ENCODE results near the gene SERPINB10.

SERPINB10 gene

GRCh38 chr18:63881851-63882250, 25.9 kb upstream of the SERPINB10 start:
- H3K4me3 ChIP-seq (ENCODE audit: low read depth, low read length), result no peak overlapping the region
- DNase-seq (ENCODE audit: low read depth), result no peak
- TF ChIP-seq CTCF (IDR thresholded peaks at IDR 0.05; ENCODE audit: control insufficient read depth, extremely low read depth, insufficient read depth), result no peak

DNA sequence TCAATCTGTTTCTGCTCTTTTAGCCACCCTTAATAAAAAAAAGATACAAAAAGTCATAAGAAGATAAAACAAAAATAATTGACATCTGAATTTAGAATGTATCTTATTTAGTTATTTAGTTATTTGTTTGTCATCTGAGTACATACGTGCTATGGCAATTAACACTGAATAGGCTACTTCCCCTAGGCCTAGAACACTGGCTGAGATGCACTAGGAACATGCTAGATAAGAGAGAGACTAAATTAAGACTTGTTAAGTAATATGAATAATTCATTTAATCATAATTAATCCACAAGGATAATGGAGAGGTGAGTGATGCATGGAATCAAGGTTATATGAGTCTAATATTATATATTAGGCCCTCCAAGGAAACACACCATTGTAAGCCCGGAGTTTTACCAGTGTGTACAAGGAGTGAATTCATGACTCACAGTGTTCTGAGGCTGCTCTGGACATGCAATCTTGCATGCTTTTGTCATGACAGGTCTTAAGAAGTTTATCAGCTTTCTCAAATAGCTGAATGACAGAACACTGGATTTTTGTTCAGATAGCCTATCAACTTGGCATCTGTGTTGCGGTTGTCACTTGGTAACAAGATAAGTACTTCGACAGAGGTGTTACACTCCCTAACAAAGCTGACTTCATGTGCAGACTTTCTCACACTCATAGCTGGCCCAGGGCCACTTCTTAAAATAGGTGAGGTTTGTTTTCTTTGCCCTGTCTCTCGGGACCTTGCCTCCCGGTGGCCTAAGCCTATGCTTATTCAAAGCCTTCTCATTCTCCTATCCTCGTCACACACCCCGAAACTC, 25.2 kb upstream of the SERPINB10 start:
- no peak overlapping the region for H3K4me3 ChIP-seq (ENCODE audit: low read depth, low read length)
- no peak for DNase-seq (ENCODE audit: low read depth)

GRCh38 chr18:63883617-63884016, 24.1 kb upstream of the SERPINB10 start:
- no peak for DNase-seq (ENCODE audit: low read depth)
- no peak overlapping the region for H3K4me3 ChIP-seq (ENCODE audit: low read depth, low read length)
- no peak for TF ChIP-seq CTCF (IDR thresholded peaks at IDR 0.05; ENCODE audit: control insufficient read depth, extremely low read depth, insufficient read depth)

More for the DNA sequence above, 25.2 kb upstream of the SERPINB10 start:
- TF ChIP-seq CTCF (IDR thresholded peaks at IDR 0.05; ENCODE audit: control insufficient read depth, extremely low read depth, insufficient read depth), result no peak

DNA sequence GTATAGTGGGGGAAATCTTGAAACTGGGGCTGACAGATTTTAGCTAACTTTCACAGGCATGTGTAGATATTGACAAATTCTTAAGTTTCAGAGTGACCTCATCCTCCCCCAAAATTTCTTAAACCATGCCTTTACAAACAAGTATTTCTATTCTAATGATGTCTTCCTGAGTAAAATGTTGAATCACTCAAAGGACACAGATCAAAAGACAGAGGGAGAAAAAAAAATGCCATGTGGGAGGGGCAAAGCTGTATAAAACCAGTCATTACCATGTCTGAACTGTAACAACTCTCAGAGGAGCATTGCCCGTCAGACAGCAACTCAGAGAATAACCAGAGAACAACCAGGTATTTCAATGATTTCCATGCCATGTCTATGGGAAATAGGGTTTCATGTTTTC, 20.3 kb upstream of the SERPINB10 start, which contains the start of gene SERPINB2:
TSS of gene SERPINB2 (plus strand) at position 282 of the 400 bp plus-strand sequence. CDS start 3,740 bp downstream, outside the sequence.
- H3K4me3 ChIP-seq (ENCODE audit: low read depth, low read length), result no peak within 1 kb of the TSS
- DNase-seq (ENCODE audit: low read depth), result no peak

DNA sequence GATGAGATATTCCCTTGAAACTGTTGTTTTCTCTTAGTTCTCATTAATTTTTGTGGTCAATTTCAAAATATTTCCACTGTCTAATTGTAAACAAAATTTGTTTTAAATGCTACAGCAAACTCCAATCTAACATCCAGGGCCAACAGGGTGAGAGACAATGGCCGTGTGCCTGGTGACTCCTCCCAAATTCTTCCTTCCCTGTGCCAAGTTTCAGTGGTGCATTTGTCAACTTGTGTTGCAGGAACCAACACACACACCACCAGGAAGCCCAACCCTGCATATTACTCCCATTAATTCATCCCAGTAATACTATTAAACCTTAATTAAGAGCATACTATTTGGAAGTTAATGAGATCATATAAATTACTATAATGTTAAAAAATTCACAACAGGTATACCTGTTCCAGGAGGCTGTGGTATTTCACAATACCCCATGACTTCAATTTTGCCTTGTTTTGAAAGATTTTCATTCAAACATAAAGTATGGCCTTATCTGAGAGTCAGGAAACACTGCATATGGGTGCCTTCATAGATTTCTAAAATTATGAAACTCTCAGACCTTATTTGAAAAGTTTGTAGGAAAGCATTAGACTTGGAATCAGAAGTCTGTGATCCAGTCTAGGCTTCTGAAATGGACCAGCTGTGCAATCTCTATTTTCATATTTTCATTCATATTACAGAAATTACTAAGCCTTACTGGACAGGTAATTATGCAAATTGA, 19.1 kb upstream of the SERPINB10 start:
- no peak for TF ChIP-seq CTCF (IDR thresholded peaks at IDR 0.05; ENCODE audit: control insufficient read depth, extremely low read depth, insufficient read depth)
- no peak overlapping the region for H3K4me3 ChIP-seq (ENCODE audit: low read depth, low read length)
- no peak for DNase-seq (ENCODE audit: low read depth)

More for the DNA sequence above, 20.3 kb upstream of the SERPINB10 start, which contains the start of gene SERPINB2:
- no peak for TF ChIP-seq CTCF (IDR thresholded peaks at IDR 0.05; ENCODE audit: control insufficient read depth, extremely low read depth, insufficient read depth)

DNA sequence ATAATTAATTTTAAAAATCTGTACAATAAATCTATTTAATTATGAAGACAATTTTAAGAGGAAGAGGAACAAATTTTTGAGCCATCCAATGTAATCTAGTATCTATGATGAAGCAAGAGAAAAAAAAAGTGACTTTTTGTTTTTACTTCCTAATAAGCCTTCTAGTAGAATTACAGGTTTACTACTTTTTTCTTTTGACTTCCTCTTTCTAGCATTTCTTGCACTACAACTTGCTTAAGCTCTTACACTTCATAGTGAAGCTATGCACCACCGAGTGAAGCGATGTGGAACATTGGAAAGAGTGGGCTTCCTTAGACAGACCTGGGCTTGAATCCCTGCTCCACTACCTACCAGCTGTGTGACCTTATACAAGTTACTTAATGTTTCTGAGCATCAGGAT, 18.1 kb upstream of the SERPINB10 start:
- no peak overlapping the region for H3K4me3 ChIP-seq (ENCODE audit: low read depth, low read length)
- no peak for DNase-seq (ENCODE audit: low read depth)
- no peak for TF ChIP-seq CTCF (IDR thresholded peaks at IDR 0.05; ENCODE audit: control insufficient read depth, extremely low read depth, insufficient read depth)
